HCT116 (cell line): ENCODE measurements around the gene ARMC10. TPM values are rescaled to one million over a fixed set of nuclear protein-coding genes. Genes with fewer than 3 reads are reported as not detected.
A peak's percentile ranks its signal among the peaks of the same experiment; 100 is the strongest.

Source experiments
- ATAC-seq: fragments of 200-7000 bp; cut with Tn5 transposase; 2 replicates; pipeline ENCODE4 v1.9.1; 2020; ENCODE audit warnings: mild to moderate bottlenecking, moderate library complexity
- BruUV-seq: library from RNA; stranded (reverse); fragments of 400-500 nt; replicated peaks from 2 replicates; lab custom pipeline; 2021; lab: Mats Ljungman, UMichigan
- CTCF ChIA-PET: fragments of 300-600 bp; sonication (Branson Sonifier 250); formaldehyde crosslinking; loops from one replicate; lab custom pipeline; 2021; ENCODE audit warnings: antibody characterized with exemption; lab: Charles Lee
- POLR2A ChIA-PET: fragments of 300-600, 350-600 bp; sonication (Branson Sonifier 250); formaldehyde crosslinking; loops from one replicate; lab custom pipeline; 2021; ENCODE audit warnings: antibody characterized with exemption; lab: Charles Lee
- RAD21 ChIA-PET, 2 experiments: fragments of 300-600 bp; sonication (Branson Sonifier 250); formaldehyde crosslinking; loops; one replicate each; lab custom pipeline; 2023; ENCODE audit warnings: low total read pairs in 2 of 2; ENCODE audit not compliant: uncharacterized antibody in 2 of 2, unreplicated experiment in 2 of 2, low non-redundant PET in 1 of 2; lab: Charles Lee
- DNase-seq: peaks from one replicate; pipeline ENCODE4 v3.0.0-alpha.2; 2010; ENCODE audit warnings: low read depth, low spot score
- H2AFZ ChIP-seq: fragments of 200-600 bp; shearing (Covaris generic), sonication (generic); 2 replicates; pipeline ENCODE4 v1.6.1; 2017; ENCODE audit warnings: low read depth, mixed run types, mixed read lengths, antibody characterized with exemption, low read length; ENCODE audit not compliant: poor library complexity, severe bottlenecking
- H3K27ac ChIP-seq: 2 replicates; pipeline ENCODE4 v1.5.1; 2012; ENCODE audit warnings: low read depth, low read length
- H3K27me3 ChIP-seq: fragments of 200-600 bp; sonication (generic); 2 replicates; pipeline ENCODE4 v1.6.1; 2016; ENCODE audit warnings: mixed run types, low read length, mixed read lengths; ENCODE audit not compliant: insufficient read depth
- H3K36me3 ChIP-seq, 2 experiments: fragments of 200-500 bp in 1 of 2; fragments of 200-600 bp in 1 of 2; sonication (Bioruptor generic) in 1 of 2; sonication (generic) in 1 of 2; 2 replicates each; pipeline versions ENCODE4 v1.5.1 to v1.6.1; 2014 to 2016; ENCODE audit warnings: low read length in 2 of 2, inconsistent platforms in 1 of 2, mixed read lengths in 1 of 2, mixed run types in 1 of 2; ENCODE audit not compliant: insufficient read depth in 2 of 2, control insufficient read depth in 1 of 2
- H3K4me1 ChIP-seq, 2 experiments: fragments of 200-600 bp in 1 of 2; sonication (generic) in 1 of 2; 2 replicates each; pipeline versions ENCODE4 v1.5.1 to v1.6.1; 2012 to 2017; ENCODE audit warnings: low read length in 2 of 2, inconsistent platforms in 1 of 2, mild to moderate bottlenecking in 1 of 2, mixed read lengths in 1 of 2, mixed run types in 1 of 2, moderate library complexity in 1 of 2; ENCODE audit not compliant: insufficient read depth in 2 of 2, control insufficient read depth in 1 of 2
- H3K4me2 ChIP-seq: fragments of 200-600 bp; sonication (generic); 2 replicates; pipeline ENCODE4 v1.6.1; 2017; ENCODE audit warnings: mixed run types, low read length, mixed read lengths
- H3K4me3 ChIP-seq, 2 experiments: fragments of 200-600 bp in 1 of 2; sonication (generic) in 1 of 2; replicated peaks in 1 of 2; 2 replicates each; pipeline ENCODE4 v1.5.1; 2011 to 2016; ENCODE audit warnings: low read length in 2 of 2, control low read depth in 1 of 2, low read depth in 1 of 2, mild to moderate bottlenecking in 1 of 2, mixed read lengths in 1 of 2, mixed run types in 1 of 2
- H3K79me2 ChIP-seq: fragments of 200-600 bp; sonication (generic); 2 replicates; pipeline ENCODE4 v1.6.1; 2017; ENCODE audit warnings: mild to moderate bottlenecking, mixed run types, low read length, moderate library complexity, mixed read lengths; ENCODE audit not compliant: insufficient read depth
- H3K9ac ChIP-seq: fragments of 200-600 bp; sonication (generic); 2 replicates; pipeline ENCODE4 v1.6.1; 2016; ENCODE audit warnings: low read length, mixed read lengths
- H3K9me2 ChIP-seq: fragments of 200-600 bp; sonication (generic), shearing (Covaris generic); 2 replicates; pipeline ENCODE4 v1.6.1; 2017; ENCODE audit warnings: mixed run types, mild to moderate bottlenecking, moderate library complexity; ENCODE audit not compliant: insufficient read depth
- H3K9me3 ChIP-seq, 2 experiments: fragments of 200-500 bp in 1 of 2; fragments of 200-600 bp in 1 of 2; sonication (Bioruptor generic) in 1 of 2; sonication (generic) in 1 of 2; 2 replicates each; pipeline ENCODE4 v1.6.1; 2014 to 2017; ENCODE audit warnings: low read length in 2 of 2, mixed read lengths in 2 of 2, inconsistent platforms in 1 of 2, low read depth in 1 of 2, mild to moderate bottlenecking in 1 of 2, mixed run types in 1 of 2, moderate library complexity in 1 of 2; ENCODE audit not compliant: control insufficient read depth in 1 of 2, insufficient read depth in 1 of 2
- H4K20me1 ChIP-seq: fragments of 200-600 bp; sonication (generic), shearing (Covaris generic); 2 replicates; pipeline ENCODE4 v1.6.1; 2017; ENCODE audit warnings: mixed run types, mild to moderate bottlenecking, moderate library complexity; ENCODE audit not compliant: insufficient read depth
- ATF3 ChIP-seq: IDR thresholded peaks from 2 replicates; pipeline ENCODE4 v1.6.1; 2012
- EGR1 ChIP-seq: IDR thresholded peaks from 2 replicates; pipeline ENCODE4 v1.6.1; 2012; ENCODE audit warnings: low read depth
- EZH2phosphoT487 ChIP-seq: fragments of 200-600 bp; IDR thresholded peaks from 2 replicates; pipeline ENCODE4 v1.6.1; 2018; ENCODE audit warnings: antibody characterized with exemption, borderline replicate concordance
- FOSL1 ChIP-seq: IDR thresholded peaks from 2 replicates; pipeline ENCODE4 v1.6.1; 2012; ENCODE audit warnings: low read depth
- JUND ChIP-seq: IDR thresholded peaks from 2 replicates; pipeline ENCODE4 v1.6.1; 2012
- RAD21 ChIP-seq: IDR thresholded peaks from 2 replicates; pipeline ENCODE4 v1.6.1; 2012; ENCODE audit warnings: low read depth, mild to moderate bottlenecking
- REST ChIP-seq: IDR thresholded peaks from 2 replicates; pipeline ENCODE4 v1.6.1; 2012; ENCODE audit warnings: low read depth
- TCF7L2 ChIP-seq: IDR thresholded peaks from 2 replicates; pipeline ENCODE4 v1.7.0; 2011; ENCODE audit warnings: borderline replicate concordance, inconsistent platforms; ENCODE audit not compliant: insufficient read depth, insufficient read length; ENCODE audit errors: extremely low read depth
- ZBTB33 ChIP-seq: IDR thresholded peaks from 2 replicates; pipeline ENCODE4 v1.6.1; 2011; ENCODE audit warnings: mild to moderate bottlenecking, low read length, moderate library complexity; ENCODE audit not compliant: insufficient replicate concordance; ENCODE audit errors: extremely low read depth
- intact Hi-C: fragments of 100-400 bp; cut with micrococcal nuclease; formaldehyde crosslinking; loops from 2 replicates; pipeline ENCODE4 v1.10.0; 2022
- total RNA-seq: library from RNA; stranded (reverse); gene quantifications from one replicate; pipeline ENCODE4 v1.2.1, GENCODE V29; 2021; ENCODE audit not compliant: unreplicated experiment

ARMC10 gene
- total RNA-seq, 1 experiment from 2014 or later = 53.3 TPM

GRCh38 chr7:103025341-103025740, 49.6 kb upstream of the ARMC10 start:
- no peaks in the 10 kb centered on the region for H3K36me3 ChIP-seq
- intact Hi-C loops = no loop called here
- no peaks in the 10 kb centered on the region for H3K4me1 ChIP-seq
- H3K9me3 ChIP-seq = no peaks in the 10 kb centered on the region
- ChIA-PET RAD21 (no interaction called here), CTCF (no interaction called here), POLR2A (no interaction called here)
- no peak for DNase-seq
- no TSS peak for BruUV-seq
- no peak overlapping the region for H3K9ac ChIP-seq
- no peaks in the 10 kb centered on the region for H3K27me3 ChIP-seq
- H4K20me1 ChIP-seq = no peaks in the 10 kb centered on the region
- H3K79me2 ChIP-seq = no peaks in the 10 kb centered on the region
- no peaks in the 10 kb centered on the region for H3K9me2 ChIP-seq
- H2AFZ ChIP-seq = peak overlapping the region; percentile 74
- H3K27ac ChIP-seq = no peak overlapping the region
- H3K4me2 ChIP-seq = no peak overlapping the region
- no peak overlapping the region for H3K4me3 ChIP-seq
- TF ChIP-seq REST = no peak
- no peak for TF ChIP-seq JUND
- TF ChIP-seq RAD21 = no peak
- no peak for TF ChIP-seq ATF3
- TF ChIP-seq ZBTB33 = no peak
- TF ChIP-seq EGR1 = no peak
- no peak for TF ChIP-seq EZH2phosphoT487
- TF ChIP-seq FOSL1 = no peak
- no peak for TF ChIP-seq TCF7L2
- TF ChIP-seq, all 23 proteins: peak for 0
- ATAC-seq = no peak
